Raji (cell line): ENCODE measurements around the gene RXRB.

ENCODE experiments used
- POLR2A ChIP-seq: IDR thresholded peaks from 2 replicates; pipeline ENCODE4 v1.6.1; 2011; ENCODE audit warnings: low read depth, low read length, control low read depth; ENCODE audit not compliant: insufficient read depth

The RXRB gene

GRCh38 chr6:33167374-33168283, 32.8 kb downstream of the RXRB start:
- TF ChIP-seq POLR2A, result no peak

GRCh38 chr6:33166811-33167210, 33.7 kb downstream of the RXRB start:
- TF ChIP-seq POLR2A, result no peak

- no peak for TF ChIP-seq POLR2A
Measured at GRCh38 chr6:33166363-33166762, 34.1 kb downstream of the RXRB start.

GRCh38 chr6:33165581-33166258, 34.7 kb downstream of the RXRB start:
- TF ChIP-seq POLR2A, result no peak

GRCh38 chr6:33164665-33165373, 35.6 kb downstream of the RXRB start:
- no peak for TF ChIP-seq POLR2A

GRCh38 chr6:33164176-33164575, 36.3 kb downstream of the RXRB start:
- no peak for TF ChIP-seq POLR2A

- TF ChIP-seq POLR2A, result no peak
Measured at GRCh38 chr6:33163540-33163939, 36.9 kb downstream of the RXRB start.

GRCh38 chr6:33161354-33162331, 38.8 kb downstream of the RXRB start:
- TF ChIP-seq POLR2A, result no peak

GRCh38 chr6:33160728-33161344, 39.6 kb downstream of the RXRB start:
- TF ChIP-seq POLR2A, result no peak

GRCh38 chr6:33160096-33160495, 40.4 kb downstream of the RXRB start:
- TF ChIP-seq POLR2A, result no peak

GRCh38 chr6:33156964-33157363, 43.5 kb downstream of the RXRB start:
- no peak for TF ChIP-seq POLR2A

- TF ChIP-seq POLR2A, result no peak
Measured at GRCh38 chr6:33156561-33156960, 43.9 kb downstream of the RXRB start.

- no peak for TF ChIP-seq POLR2A
Measured at GRCh38 chr6:33154349-33154748, 46.1 kb downstream of the RXRB start.

- no peak for TF ChIP-seq POLR2A
Measured at GRCh38 chr6:33151050-33151449, 49.4 kb downstream of the RXRB start.
